ENCODE results near the gene MFSD6. TPM values are rescaled to one million over a fixed set of nuclear protein-coding genes. Genes with fewer than 3 reads are reported as not detected.

Gene MFSD6
- total RNA-seq, 1 donor from 2014 or later = 54.3 TPM

DNA sequence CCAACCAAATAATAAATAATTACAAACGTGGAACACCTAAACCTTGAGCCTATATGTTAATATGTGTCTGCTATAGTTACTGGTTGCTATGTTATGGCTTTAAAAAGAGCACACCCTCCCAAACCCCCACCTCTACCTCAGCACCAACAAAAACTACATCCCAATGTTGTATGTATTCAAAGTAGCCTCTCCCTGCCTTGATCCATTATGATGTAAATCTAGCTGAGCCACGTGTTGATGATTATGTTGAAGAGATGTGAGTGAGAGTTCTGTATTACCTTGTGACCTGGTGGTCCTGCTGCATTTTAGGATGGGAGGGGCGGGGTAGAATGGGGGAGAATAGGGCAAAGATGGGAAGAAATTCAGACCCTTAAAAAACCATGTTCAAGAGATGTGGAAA is 4.8 kb downstream of the MFSD6 start:
- H3K4me3 ChIP-seq (ENCODE audit: low read depth, low read length) = no peak overlapping the region
- no peak for DNase-seq (ENCODE audit: low read depth)
- TF ChIP-seq, protein P1, sequence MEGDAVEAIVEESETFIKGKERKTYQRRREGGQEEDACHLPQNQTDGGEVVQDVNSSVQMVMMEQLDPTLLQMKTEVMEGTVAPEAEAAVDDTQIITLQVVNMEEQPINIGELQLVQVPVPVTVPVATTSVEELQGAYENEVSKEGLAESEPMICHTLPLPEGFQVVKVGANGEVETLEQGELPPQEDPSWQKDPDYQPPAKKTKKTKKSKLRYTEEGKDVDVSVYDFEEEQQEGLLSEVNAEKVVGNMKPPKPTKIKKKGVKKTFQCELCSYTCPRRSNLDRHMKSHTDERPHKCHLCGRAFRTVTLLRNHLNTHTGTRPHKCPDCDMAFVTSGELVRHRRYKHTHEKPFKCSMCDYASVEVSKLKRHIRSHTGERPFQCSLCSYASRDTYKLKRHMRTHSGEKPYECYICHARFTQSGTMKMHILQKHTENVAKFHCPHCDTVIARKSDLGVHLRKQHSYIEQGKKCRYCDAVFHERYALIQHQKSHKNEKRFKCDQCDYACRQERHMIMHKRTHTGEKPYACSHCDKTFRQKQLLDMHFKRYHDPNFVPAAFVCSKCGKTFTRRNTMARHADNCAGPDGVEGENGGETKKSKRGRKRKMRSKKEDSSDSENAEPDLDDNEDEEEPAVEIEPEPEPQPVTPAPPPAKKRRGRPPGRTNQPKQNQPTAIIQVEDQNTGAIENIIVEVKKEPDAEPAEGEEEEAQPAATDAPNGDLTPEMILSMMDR (conservative IDR thresholded peaks at IDR 0.05; ENCODE audit: low read depth, low read length) = no peak

DNA sequence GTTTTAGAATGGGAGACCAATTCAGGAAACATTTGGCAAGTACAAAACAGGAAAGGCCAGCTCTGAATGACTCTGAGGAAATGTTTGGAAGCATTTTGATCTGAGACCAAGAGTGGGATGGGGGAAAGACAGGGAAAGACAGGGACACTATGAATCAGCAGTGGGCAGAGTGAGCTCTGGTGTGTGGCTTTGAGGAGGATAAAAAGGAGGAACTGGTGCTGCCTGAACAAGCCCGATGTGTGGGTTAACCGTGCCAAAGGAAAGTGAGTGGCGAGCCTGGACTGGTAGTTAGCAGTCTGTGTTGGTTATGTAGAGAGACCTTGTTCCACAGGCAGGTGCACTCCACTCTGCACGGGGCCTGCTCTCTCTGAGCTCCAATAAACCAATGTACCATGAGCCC is 5.3 kb downstream of the MFSD6 start:
- no peak for DNase-seq (ENCODE audit: low read depth)
- no peak overlapping the region for H3K4me3 ChIP-seq (ENCODE audit: low read depth, low read length)
- TF ChIP-seq, protein P1 (conservative IDR thresholded peaks at IDR 0.05; ENCODE audit: low read depth, low read length) = no peak

DNA sequence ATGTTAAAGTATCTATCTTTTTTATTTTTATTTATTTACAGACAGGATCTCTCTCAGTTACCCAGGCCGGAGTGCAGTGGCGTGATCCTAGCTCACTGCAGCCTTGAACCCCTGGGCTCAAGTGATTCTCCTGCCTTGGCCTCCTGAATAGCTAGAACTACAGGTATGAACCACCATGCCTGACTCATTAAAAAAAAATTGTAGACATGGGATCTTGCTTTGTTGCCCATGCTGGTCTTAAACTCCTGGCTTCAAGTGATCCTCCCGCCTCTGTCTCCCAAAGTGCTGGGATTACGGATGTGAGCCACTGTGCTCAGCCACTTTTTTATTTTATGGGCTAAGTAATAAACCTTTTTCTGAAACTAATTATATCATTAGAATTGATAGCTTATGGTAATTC is 7.1 kb downstream of the MFSD6 start:
- DNase-seq (ENCODE audit: low read depth) = no peak

DNA sequence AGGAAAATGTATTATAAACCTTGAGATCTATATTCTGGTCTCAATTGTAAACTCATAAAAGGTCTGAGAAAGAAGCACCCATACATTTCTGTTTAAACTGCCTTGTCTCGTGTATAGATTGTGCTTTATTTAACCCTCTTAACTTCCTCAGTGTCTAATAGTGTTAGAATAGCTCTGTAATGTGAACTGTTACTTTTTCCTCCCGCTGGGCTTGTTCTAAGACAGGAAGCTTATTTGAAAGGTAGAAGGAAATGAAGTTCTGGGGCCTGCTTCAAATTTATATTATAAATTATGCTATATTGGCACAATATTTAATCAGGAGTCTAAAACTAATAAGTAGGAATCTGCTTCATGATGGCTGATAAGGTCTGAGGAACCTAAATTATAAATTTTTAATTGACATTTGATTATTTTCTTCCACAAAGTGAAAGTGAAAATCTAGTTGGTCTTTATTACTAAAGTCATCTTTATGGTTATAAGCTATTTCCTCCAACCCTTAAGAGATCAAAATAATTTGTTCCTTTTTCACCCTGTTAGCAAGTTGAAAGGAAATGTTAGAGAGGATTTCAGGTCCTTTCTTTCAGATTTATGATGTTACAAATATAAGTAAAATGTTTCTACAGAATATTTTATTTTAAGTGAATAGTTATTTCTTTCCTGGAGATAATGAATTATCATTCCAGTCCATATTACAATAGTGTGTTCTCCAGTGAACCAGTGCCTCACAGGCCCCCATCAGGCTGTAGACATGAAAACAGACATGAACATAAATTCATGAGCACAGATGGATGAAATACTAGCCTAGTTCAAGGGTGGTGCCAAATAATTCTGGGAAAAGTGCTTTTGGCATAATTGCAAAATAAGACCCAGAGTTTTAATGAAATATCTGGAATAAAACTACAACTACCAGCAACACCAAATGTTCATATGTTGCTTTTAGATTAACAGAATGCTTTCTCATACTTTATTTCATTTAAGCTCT is 7.9 kb downstream of the MFSD6 start:
- TF ChIP-seq, protein P1 (conservative IDR thresholded peaks at IDR 0.05; ENCODE audit: low read depth, low read length) = no peak
- DNase-seq (ENCODE audit: low read depth) = no peak
- H3K4me3 ChIP-seq (ENCODE audit: low read depth, low read length) = no peak overlapping the region

More for the DNA sequence above, 7.1 kb downstream of the MFSD6 start:
- H3K4me3 ChIP-seq (ENCODE audit: low read depth, low read length) = no peak overlapping the region
- TF ChIP-seq, protein P1 (conservative IDR thresholded peaks at IDR 0.05; ENCODE audit: low read depth, low read length) = no peak

DNA sequence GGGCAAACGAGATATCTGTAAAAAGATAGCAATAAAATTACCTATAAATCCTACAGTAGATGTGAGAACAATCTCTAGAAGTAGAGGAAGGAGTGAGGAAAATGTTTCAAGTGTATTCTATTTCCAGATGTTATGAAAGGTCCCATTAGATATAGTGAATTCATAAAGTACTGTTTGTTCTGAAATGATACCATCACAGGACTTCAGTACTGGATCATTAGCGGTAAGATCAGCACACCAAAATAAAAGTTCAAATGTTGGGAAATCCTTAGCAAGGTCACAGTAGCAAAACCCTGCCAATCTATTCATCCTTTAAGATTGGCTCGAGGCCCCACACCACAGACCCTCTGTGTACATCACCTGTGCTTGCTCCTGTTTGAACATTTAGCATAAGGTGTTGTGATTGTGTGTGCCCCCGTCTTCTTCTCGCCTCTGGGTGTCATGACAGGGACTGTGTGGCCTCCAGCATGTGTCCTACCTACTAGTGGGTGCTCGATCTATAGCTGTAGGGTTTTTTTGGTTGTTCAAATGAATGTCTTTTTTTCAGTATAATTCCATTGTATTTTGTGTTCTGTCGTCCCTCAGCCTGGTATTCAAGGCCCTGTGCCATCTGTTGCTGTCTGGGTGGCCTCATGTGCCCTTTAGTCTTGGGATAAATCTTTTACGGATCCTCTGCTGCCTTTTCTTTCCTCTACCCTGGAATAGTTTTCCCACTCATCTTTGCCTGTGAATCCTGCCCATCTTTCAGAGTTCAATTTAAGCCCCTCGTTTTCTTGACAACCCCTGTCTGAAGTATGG is 9.1 kb downstream of the MFSD6 start:
- TF ChIP-seq, protein P1 (conservative IDR thresholded peaks at IDR 0.05; ENCODE audit: low read depth, low read length) = no peak

DNA sequence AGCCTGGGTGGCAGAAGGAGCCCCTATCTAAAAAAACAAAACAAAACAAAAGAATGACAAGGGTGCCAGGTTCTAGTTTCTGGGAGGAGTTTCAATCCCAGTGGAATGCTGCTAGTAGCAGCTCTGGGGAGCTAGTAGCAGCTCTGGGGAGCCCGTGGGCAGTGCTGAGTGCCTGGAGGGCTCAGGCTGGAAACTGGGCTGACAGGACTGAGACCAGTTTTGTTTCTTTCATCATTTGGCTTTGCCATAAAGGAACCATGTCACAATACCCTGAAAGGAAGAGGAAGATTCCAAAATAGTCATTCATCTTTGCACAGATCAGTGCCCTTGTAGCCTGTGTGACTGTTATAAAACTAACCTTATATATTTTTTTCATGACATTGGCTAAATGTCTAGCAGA is 10.6 kb downstream of the MFSD6 start:
- no peak for DNase-seq (ENCODE audit: low read depth)
- TF ChIP-seq, protein P1 (conservative IDR thresholded peaks at IDR 0.05; ENCODE audit: low read depth, low read length) = no peak
- H3K4me3 ChIP-seq (ENCODE audit: low read depth, low read length) = no peak overlapping the region

More for the DNA sequence above, 9.1 kb downstream of the MFSD6 start:
- no peak for DNase-seq (ENCODE audit: low read depth)
- H3K4me3 ChIP-seq (ENCODE audit: low read depth, low read length) = no peak overlapping the region
